GM21723 (cell line): ENCODE data around the gene PDZD2.
"Not testable (repeated sequence)": the region's sequence is repeated elsewhere in the genome, so short reads cannot be mapped to it uniquely, and the experiment has no call there.

Experiments used
- ATAC-seq: cut with Tn5 transposase; IDR thresholded peaks from one replicate; pipeline ENCODE4 v1.9.1; 2021; ENCODE audit warnings: mild to moderate bottlenecking, moderate library complexity; ENCODE audit not compliant: unreplicated experiment

PDZD2 gene

GRCh38 chr5:31638748-31639418, at the start of gene PDZD2:
PDZD2 (plus strand) TSS chr5:31639131.
- ATAC-seq: peak; percentile 80

- no peak for ATAC-seq
These were observed 45.3 kb upstream of the PDZD2 start for GRCh38 chr5:31593665-31594064.

- no peak for ATAC-seq
These were observed 42.6 kb upstream of the PDZD2 start for GRCh38 chr5:31596354-31596753.

- no peak for ATAC-seq
These were observed 40.0 kb upstream of the PDZD2 start for GRCh38 chr5:31598640-31599611.

GRCh38 chr5:31602305-31602704, 36.6 kb upstream of the PDZD2 start:
- ATAC-seq: not testable (repeated sequence)

GRCh38 chr5:31604240-31604639, 34.7 kb upstream of the PDZD2 start:
- no peak for ATAC-seq

- no peak for ATAC-seq
These were observed 34.3 kb upstream of the PDZD2 start for GRCh38 chr5:31604644-31605043.

GRCh38 chr5:31605920-31606319, 33.0 kb upstream of the PDZD2 start:
- ATAC-seq: no peak

GRCh38 chr5:31607546-31607945, 31.4 kb upstream of the PDZD2 start:
- no peak for ATAC-seq

GRCh38 chr5:31611002-31611401, 27.9 kb upstream of the PDZD2 start:
- no peak for ATAC-seq

- no peak for ATAC-seq
These were observed 25.3 kb upstream of the PDZD2 start for GRCh38 chr5:31613651-31614050.

- ATAC-seq: no peak
These were observed 24.5 kb upstream of the PDZD2 start for GRCh38 chr5:31614151-31615020.

GRCh38 chr5:31617867-31618266, 21.1 kb upstream of the PDZD2 start:
- no peak for ATAC-seq

- no peak for ATAC-seq
These were observed 18.9 kb upstream of the PDZD2 start for GRCh38 chr5:31620026-31620425.

- no peak for ATAC-seq
These were observed 15.7 kb upstream of the PDZD2 start for GRCh38 chr5:31623249-31623648.

GRCh38 chr5:31625394-31625793, 13.5 kb upstream of the PDZD2 start:
- no peak for ATAC-seq

- no peak for ATAC-seq
These were observed 12.8 kb upstream of the PDZD2 start for GRCh38 chr5:31626156-31626555.

GRCh38 chr5:31626604-31627234, 12.2 kb upstream of the PDZD2 start:
- no peak for ATAC-seq

GRCh38 chr5:31630931-31631330, 8.0 kb upstream of the PDZD2 start:
- no peak for ATAC-seq

- no peak for ATAC-seq
These were observed 6.5 kb upstream of the PDZD2 start for GRCh38 chr5:31632460-31632859.

- ATAC-seq: no peak
These were observed 3.5 kb upstream of the PDZD2 start for GRCh38 chr5:31635446-31635845.
